ENCODE data around the gene CHRDL2. TPM values are rescaled to one million over a fixed set of nuclear protein-coding genes. Genes with fewer than 3 reads are reported as not detected.

Gene CHRDL2
- total RNA-seq, 1 experiment from 2014 or later: 0.39 TPM

DNA sequence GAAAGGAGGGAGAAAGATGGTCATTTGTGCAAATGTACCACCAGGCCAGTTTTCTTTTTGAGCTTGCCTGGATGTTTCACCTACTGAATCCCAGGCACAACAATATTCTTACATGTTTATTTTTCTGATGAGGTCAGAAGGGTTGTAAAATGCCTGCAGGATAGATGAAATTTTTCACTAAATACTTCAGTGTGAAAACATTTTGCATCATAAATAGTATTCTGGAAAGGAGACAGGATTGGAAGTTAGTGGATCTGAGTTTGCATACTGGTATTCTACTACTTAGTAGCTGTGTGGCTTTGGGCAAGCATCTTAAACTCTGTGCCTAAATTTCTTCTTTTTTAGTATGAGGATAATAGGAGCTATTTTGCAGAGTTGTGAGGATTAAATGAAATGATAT is 42.2 kb upstream of the CHRDL2 start:
- H3K27ac Mint-ChIP-seq: no peak overlapping the region
- peaks cover under 1% of the 10 kb centered on the region for H3K79me1 ChIP-seq (ENCODE audit: insufficient read depth, low read depth, low read length, poor library complexity, severe bottlenecking)
- H3K23ac ChIP-seq (ENCODE audit: insufficient read length, low read depth, low read length): no peak overlapping the region
- no peaks in the 10 kb centered on the region for H3K4me1 ChIP-seq (ENCODE audit: insufficient read depth, low read length)
- no peak overlapping the region for H2BK5ac ChIP-seq (ENCODE audit: insufficient read length, low read length)
- no peak overlapping the region for H2BK15ac ChIP-seq (ENCODE audit: low read depth, low read length)
- no peaks in the 10 kb centered on the region for H3K27me3 Mint-ChIP-seq (ENCODE audit: low read depth)
- H3K4me2 ChIP-seq (ENCODE audit: insufficient read depth, insufficient read length, low read length): no peak overlapping the region
- H3K14ac ChIP-seq (ENCODE audit: insufficient read depth, low read length): no peak overlapping the region
- H4K20me1 ChIP-seq (ENCODE audit: control insufficient read depth, insufficient read depth, insufficient read length): no peaks in the 10 kb centered on the region
- no peak overlapping the region for H3K18ac ChIP-seq (ENCODE audit: insufficient read length, low read depth, low read length)
- no peak overlapping the region for H2BK120ac ChIP-seq (ENCODE audit: low read depth, low read length, poor library complexity, severe bottlenecking)
- no peak overlapping the region for H4K8ac ChIP-seq (replicated peaks; ENCODE audit: insufficient read length, low read depth, low read length)
- no peak overlapping the region for H3K4ac ChIP-seq (ENCODE audit: low read depth, low read length)
- no peak overlapping the region for H2BK12ac ChIP-seq (ENCODE audit: insufficient read length, low read depth, low read length)
- H3K4me1 Mint-ChIP-seq: no peaks in the 10 kb centered on the region
- no peak overlapping the region for H2BK20ac ChIP-seq (ENCODE audit: low read depth, low read length, poor library complexity, severe bottlenecking)
- DNase-seq: no peak
- H3K9me3 Mint-ChIP-seq: no peaks in the 10 kb centered on the region
- H2AK5ac ChIP-seq (ENCODE audit: insufficient read length, low read length): no peak overlapping the region
- no peak overlapping the region for H2AFZ ChIP-seq (ENCODE audit: low read length)
- H3T11ph ChIP-seq (ENCODE audit: low read length): no peak overlapping the region
- no peaks in the 10 kb centered on the region for H3K23me2 ChIP-seq (ENCODE audit: insufficient read length, low read depth, low read length, poor library complexity, severe bottlenecking)
- no peak overlapping the region for H3K56ac ChIP-seq (ENCODE audit: insufficient read length, low read depth, low read length)
- no peak overlapping the region for H4K5ac ChIP-seq (ENCODE audit: insufficient read length, low read depth, low read length)
- no peak overlapping the region for H3K9ac ChIP-seq (ENCODE audit: extremely low read depth, insufficient read length, low read length)
- H3K9me3 ChIP-seq (ENCODE audit: control insufficient read depth, low read depth, low read length): no peaks in the 10 kb centered on the region
- H3K27me3 ChIP-seq (ENCODE audit: insufficient read depth, low read length): no peaks in the 10 kb centered on the region
- no peak overlapping the region for H4K91ac ChIP-seq (ENCODE audit: insufficient read length, low read depth, low read length)
- no peak overlapping the region for H3K4me3 Mint-ChIP-seq
- no peaks in the 10 kb centered on the region for H3K79me2 ChIP-seq (ENCODE audit: insufficient read depth, low read length)
- no peaks in the 10 kb centered on the region for H3K36me3 Mint-ChIP-seq (ENCODE audit: insufficient read depth in 1 of 3, low read depth in 3 of 3)
- no peak overlapping the region for H3K27ac ChIP-seq (ENCODE audit: insufficient read length, low read depth, low read length)
- TF ChIP-seq, protein P1, sequence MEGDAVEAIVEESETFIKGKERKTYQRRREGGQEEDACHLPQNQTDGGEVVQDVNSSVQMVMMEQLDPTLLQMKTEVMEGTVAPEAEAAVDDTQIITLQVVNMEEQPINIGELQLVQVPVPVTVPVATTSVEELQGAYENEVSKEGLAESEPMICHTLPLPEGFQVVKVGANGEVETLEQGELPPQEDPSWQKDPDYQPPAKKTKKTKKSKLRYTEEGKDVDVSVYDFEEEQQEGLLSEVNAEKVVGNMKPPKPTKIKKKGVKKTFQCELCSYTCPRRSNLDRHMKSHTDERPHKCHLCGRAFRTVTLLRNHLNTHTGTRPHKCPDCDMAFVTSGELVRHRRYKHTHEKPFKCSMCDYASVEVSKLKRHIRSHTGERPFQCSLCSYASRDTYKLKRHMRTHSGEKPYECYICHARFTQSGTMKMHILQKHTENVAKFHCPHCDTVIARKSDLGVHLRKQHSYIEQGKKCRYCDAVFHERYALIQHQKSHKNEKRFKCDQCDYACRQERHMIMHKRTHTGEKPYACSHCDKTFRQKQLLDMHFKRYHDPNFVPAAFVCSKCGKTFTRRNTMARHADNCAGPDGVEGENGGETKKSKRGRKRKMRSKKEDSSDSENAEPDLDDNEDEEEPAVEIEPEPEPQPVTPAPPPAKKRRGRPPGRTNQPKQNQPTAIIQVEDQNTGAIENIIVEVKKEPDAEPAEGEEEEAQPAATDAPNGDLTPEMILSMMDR (conservative IDR thresholded peaks at IDR 0.05): no peak
